ENCODE measurements around the gene ATRNL1.

Gene ATRNL1

DNA sequence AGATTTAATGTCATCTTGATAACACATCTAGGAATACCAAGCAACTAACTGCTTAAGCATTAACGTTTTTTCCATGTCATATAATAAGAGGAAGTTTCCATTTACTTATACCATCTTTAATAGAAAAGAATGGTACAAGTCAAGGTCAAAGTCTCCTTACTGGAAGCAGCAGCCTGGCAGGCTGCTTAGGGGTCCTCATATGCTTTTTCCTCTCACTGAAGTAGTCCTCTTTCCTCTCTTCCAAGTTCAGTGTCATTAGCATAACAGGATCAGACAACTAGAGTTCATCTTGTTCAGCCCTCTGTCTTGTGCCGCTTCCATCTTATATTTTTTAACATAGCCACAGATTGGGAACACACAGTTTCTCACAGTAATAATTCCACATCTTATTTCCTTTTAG is 774.1 kb downstream of the ATRNL1 start:
- Histone ChIP-seq H3K9me3 (ENCODE audit: insufficient read depth, low read length, severe bottlenecking) (no peaks in the 10 kb centered on the region), H3K4me2 (ENCODE audit: insufficient read depth, low read length) (no peak overlapping the region), H3K4me3 (ENCODE audit: low read depth in 1 of 2, low read length in 2 of 2) (no peak overlapping the region), H3K27ac (ENCODE audit: low read length) (no peak overlapping the region), H3K27me3 (ENCODE audit: insufficient read depth, low read length, poor library complexity) (no peaks in the 10 kb centered on the region), H4K20me1 (ENCODE audit: insufficient read depth, low read length) (no peaks in the 10 kb centered on the region), H3K36me3 (ENCODE audit: insufficient read depth, low read length) (no peaks in the 10 kb centered on the region), H3K4me1 (ENCODE audit: insufficient read depth, low read length) (no peaks in the 10 kb centered on the region), H3K79me2 (ENCODE audit: insufficient read depth, low read length) (no peaks in the 10 kb centered on the region), H3K9ac (ENCODE audit: low read depth, low read length) (no peak overlapping the region), H2AFZ (ENCODE audit: low read depth, low read length) (no peak overlapping the region)
- DNase-seq (no peak), ATAC-seq (ENCODE audit: insufficient read depth, low read depth) (no peak)
- TF ChIP-seq, protein P1, sequence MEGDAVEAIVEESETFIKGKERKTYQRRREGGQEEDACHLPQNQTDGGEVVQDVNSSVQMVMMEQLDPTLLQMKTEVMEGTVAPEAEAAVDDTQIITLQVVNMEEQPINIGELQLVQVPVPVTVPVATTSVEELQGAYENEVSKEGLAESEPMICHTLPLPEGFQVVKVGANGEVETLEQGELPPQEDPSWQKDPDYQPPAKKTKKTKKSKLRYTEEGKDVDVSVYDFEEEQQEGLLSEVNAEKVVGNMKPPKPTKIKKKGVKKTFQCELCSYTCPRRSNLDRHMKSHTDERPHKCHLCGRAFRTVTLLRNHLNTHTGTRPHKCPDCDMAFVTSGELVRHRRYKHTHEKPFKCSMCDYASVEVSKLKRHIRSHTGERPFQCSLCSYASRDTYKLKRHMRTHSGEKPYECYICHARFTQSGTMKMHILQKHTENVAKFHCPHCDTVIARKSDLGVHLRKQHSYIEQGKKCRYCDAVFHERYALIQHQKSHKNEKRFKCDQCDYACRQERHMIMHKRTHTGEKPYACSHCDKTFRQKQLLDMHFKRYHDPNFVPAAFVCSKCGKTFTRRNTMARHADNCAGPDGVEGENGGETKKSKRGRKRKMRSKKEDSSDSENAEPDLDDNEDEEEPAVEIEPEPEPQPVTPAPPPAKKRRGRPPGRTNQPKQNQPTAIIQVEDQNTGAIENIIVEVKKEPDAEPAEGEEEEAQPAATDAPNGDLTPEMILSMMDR (IDR thresholded peaks at IDR 0.05; ENCODE audit: borderline replicate concordance, extremely low read depth, low read length, poor library complexity, severe bottlenecking) = no peak
- no peak for TF ChIP-seq EZH2 (IDR thresholded peaks at IDR 0.05; ENCODE audit: borderline replicate concordance, low read depth, low read length, severe bottlenecking)

DNA sequence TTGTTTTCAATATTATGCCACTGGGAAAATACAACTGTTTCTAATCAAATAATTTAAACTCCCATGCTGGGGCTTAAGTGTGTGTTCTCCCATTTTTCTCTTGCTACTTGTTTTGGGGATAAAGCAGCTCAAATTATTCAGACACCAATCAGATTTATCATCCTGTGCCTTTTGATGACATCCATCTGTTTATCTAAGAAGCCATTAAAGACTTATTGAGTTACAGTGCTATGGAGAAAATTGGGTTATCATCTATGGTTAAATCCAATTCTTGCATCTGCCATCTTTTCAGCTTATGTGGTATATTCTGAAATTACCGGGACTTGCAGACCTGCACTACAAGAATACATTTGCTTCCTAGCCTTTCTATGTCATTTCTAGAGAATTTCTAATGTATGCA is 778.7 kb downstream of the ATRNL1 start:
- Histone ChIP-seq H3K9me3 (ENCODE audit: insufficient read depth, low read length, severe bottlenecking) (no peaks in the 10 kb centered on the region), H4K20me1 (ENCODE audit: insufficient read depth, low read length) (no peaks in the 10 kb centered on the region), H3K27ac (ENCODE audit: low read length) (no peak overlapping the region), H3K36me3 (ENCODE audit: insufficient read depth, low read length) (no peaks in the 10 kb centered on the region), H3K27me3 (ENCODE audit: insufficient read depth, low read length, poor library complexity) (no peaks in the 10 kb centered on the region), H3K79me2 (ENCODE audit: insufficient read depth, low read length) (no peaks in the 10 kb centered on the region), H3K4me2 (ENCODE audit: insufficient read depth, low read length) (no peak overlapping the region), H3K9ac (ENCODE audit: low read depth, low read length) (no peak overlapping the region), H2AFZ (ENCODE audit: low read depth, low read length) (no peak overlapping the region), H3K4me1 (ENCODE audit: insufficient read depth, low read length) (no peaks in the 10 kb centered on the region), H3K4me3 (ENCODE audit: low read depth in 1 of 2, low read length in 2 of 2) (no peak overlapping the region)
- TF ChIP-seq, protein P1 (IDR thresholded peaks at IDR 0.05; ENCODE audit: borderline replicate concordance, extremely low read depth, low read length, poor library complexity, severe bottlenecking) = no peak
- no peak for TF ChIP-seq EZH2 (IDR thresholded peaks at IDR 0.05; ENCODE audit: borderline replicate concordance, low read depth, low read length, severe bottlenecking)
- no peak for ATAC-seq (ENCODE audit: insufficient read depth, low read depth)
- no peak for DNase-seq

DNA sequence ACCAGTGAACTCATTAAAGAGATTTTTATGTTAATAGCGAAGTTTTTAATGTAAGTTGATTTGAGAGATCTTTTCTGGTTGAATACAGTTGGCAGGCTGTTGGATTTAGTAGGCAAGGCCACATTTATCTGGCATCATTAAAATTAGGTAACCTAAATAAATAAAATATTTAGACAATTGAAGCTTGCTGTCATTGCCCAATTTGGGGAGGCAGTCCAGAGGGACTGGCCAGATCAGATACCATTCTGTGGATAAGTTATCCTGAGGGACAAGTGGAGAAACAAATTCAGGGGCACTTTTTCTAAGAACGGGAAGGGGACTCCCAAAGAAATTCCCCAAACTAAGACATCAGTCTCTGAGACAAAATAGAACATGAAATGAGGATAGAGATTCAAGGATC is 782.0 kb downstream of the ATRNL1 start:
- Histone ChIP-seq H4K20me1 (ENCODE audit: insufficient read depth, low read length) (no peaks in the 10 kb centered on the region), H3K79me2 (ENCODE audit: insufficient read depth, low read length) (no peaks in the 10 kb centered on the region), H3K9me3 (ENCODE audit: insufficient read depth, low read length, severe bottlenecking) (no peaks in the 10 kb centered on the region), H3K27me3 (ENCODE audit: insufficient read depth, low read length, poor library complexity) (no peaks in the 10 kb centered on the region), H3K9ac (ENCODE audit: low read depth, low read length) (no peak overlapping the region), H3K4me2 (ENCODE audit: insufficient read depth, low read length) (no peak overlapping the region), H3K4me1 (ENCODE audit: insufficient read depth, low read length) (no peaks in the 10 kb centered on the region), H3K27ac (ENCODE audit: low read length) (no peak overlapping the region), H3K36me3 (ENCODE audit: insufficient read depth, low read length) (no peaks in the 10 kb centered on the region), H3K4me3 (ENCODE audit: low read depth in 1 of 2, low read length in 2 of 2) (no peak overlapping the region), H2AFZ (ENCODE audit: low read depth, low read length) (no peak overlapping the region)
- DNase-seq (no peak), ATAC-seq (ENCODE audit: insufficient read depth, low read depth) (no peak)
- no peak for TF ChIP-seq EZH2 (IDR thresholded peaks at IDR 0.05; ENCODE audit: borderline replicate concordance, low read depth, low read length, severe bottlenecking)
- TF ChIP-seq, protein P1 (IDR thresholded peaks at IDR 0.05; ENCODE audit: borderline replicate concordance, extremely low read depth, low read length, poor library complexity, severe bottlenecking) = no peak
